ENCODE data around the gene POTEH.
"Not testable (repeated sequence)": the region's sequence is repeated elsewhere in the genome, so short reads cannot be mapped to it uniquely, and the experiment has no call there.

POTEH gene

DNA sequence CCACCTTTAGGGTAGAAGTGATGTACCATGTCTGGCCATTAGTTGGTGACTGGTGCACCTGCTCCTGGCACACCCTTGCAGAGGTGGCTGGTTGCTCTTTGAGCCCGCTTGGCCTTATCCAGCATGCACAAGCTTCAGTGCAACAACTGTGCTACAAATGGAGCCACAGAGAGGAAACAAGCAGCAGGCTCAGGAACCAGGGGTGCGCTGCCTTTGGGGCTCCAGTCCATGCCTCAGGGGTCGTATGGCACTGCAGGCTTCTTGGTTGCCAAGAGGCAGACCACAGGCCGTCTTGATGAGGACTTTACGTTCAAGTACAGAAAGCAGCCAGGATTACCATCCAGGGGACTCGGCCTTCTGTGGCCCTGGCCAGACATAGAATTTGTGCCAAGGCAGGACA, 44.6 kb downstream of the POTEH start:
- not testable (repeated sequence) for DNase-seq (ENCODE audit: extremely low read depth, low read depth)

GRCh38 chr22:15738157-15738908, 48.5 kb downstream of the POTEH start:
- not testable (repeated sequence) for DNase-seq (ENCODE audit: extremely low read depth, low read depth)

GRCh38 chr22:15738909-15739391, 49.1 kb downstream of the POTEH start:
- DNase-seq (ENCODE audit: extremely low read depth, low read depth), result not testable (repeated sequence)

- not testable (repeated sequence) for DNase-seq (ENCODE audit: extremely low read depth, low read depth)
These were observed 58.0 kb downstream of the POTEH start for GRCh38 chr22:15747636-15748323.

- not testable (repeated sequence) for DNase-seq (ENCODE audit: extremely low read depth, low read depth)
These were observed 59.5 kb downstream of the POTEH start for GRCh38 chr22:15749181-15749970.

DNA sequence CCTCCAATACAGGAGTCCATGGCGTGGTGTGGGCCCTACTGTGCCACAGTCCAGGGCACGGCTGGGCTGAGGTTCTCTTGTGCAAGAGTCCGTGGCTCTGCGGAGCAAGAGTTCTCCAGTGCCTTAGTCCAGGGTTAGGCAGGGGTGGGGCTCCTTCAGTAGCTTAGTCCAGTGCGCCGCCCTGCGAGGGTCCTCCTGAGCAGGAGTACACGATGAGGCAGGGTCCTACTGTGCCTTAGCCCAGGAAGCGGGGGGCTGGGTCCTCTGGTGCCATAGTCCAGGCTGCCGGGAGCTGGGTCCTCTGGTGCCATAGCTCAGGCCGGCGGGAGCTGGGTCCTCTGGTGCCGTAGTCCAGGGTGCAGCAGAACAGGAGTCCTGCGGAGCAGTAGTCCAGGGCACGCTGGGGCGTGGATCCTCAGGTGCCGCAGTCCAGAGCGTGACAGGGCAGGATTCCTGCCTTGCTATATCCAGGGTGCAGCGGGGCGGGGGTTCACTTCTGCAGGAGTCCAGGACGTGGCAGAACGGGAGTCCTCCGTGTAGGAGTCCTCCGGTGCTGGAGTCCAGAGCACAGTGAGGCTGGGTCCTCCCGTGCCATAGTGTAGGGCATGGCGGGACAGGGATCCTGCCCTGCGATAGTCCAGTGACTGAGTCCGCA, 69.7 kb downstream of the POTEH start:
- DNase-seq (ENCODE audit: extremely low read depth, low read depth), result not testable (repeated sequence)

DNA sequence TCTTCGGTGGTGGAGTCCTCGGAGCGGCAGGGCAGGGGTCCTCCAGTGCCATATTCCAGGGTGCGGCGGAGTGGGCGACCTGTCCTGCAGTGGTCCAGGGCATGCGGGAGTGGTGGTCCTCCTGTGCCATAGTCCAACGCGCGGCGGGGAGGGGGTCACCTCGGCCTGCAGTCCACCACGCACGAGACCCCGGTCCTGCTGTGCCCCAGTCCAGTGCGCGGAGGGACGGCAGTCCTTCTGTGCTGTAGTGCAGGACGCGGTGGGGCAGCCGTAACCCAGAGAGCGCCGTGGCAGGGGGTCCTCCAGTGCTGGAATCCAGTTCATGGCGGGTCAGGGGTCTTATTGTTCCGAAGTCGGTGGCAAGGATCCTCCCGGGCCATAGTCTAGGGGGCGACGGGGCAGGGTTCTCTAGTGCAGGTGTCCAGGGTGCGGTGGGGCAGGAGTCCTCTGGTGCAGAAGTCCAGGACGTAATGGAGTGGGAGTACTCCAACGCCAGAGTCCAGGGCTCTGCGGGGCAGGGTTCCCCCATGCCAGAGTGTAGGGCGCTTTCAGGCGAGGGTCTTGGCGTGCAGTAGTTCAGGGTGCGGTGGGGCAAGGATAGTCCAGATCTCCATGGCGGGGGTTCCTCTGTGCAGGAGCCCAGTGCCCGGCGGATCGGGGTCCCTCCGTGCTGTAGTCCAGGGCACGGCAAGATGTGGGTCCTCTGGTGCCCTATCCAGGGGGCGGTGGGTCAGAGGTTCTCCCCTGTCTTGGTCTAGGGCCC, 70.7 kb downstream of the POTEH start:
- DNase-seq (ENCODE audit: extremely low read depth, low read depth), result not testable (repeated sequence)

DNA sequence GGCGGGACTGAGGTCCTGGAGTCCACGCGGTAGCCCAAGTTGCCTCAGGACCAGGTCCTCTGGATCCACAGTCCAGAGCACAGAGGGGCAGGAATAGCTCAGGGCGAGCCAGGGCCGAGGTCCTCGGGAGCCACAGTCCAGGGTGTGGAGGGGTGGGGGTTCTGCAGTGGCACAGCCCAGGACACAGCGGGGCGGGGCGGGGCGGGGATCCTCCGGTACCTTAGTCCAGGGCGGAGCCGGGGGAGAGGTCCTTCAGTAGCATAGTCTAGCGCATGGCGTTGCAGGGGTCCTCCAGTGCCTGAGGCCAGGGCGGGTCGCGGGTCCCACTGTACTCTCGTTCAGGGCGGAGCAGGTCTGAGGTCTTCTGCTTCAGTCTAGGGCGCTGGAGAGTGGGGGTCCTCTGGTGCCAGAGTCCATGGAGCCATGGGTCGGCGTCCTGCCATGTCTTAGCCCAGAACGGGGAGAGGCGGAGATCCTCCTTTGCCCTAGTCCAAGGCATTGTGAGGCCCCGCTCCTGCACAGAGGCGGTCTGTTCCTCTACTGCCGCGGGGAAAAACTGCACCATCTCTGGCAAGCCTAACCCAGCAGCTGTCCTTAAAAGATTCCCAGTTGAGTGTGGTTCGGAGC, 71.4 kb downstream of the POTEH start:
- not testable (repeated sequence) for DNase-seq (ENCODE audit: extremely low read depth, low read depth)

DNA sequence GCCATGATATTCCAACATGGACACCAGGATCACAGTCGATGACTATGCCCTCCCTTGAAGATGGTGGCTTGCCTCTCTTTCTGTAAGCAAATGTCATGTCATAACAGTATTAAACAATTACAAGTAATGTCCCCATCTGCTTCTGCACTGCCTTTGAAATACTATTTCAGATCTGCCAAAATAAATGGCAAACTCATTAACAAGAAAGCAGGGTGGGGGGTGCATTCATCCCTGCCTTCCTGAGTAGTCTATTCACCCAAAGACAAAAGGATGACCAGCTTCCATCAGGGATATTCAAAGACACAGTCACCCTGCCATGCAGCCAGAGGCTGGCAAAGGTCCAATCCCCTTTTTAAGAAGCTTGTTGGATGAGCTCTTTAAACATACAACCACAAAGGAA, 73.7 kb downstream of the POTEH start:
- DNase-seq (ENCODE audit: extremely low read depth, low read depth), result not testable (repeated sequence)

All from AG09319 (cell line).